SK-N-MC (cell line): Measurements from ENCODE around the gene MUSK.
"Not testable (repeated sequence)": the region's sequence is repeated elsewhere in the genome, so short reads cannot be mapped to it uniquely, and the experiment has no call there.

Source experiments
- DNase-seq: peaks from one replicate; pipeline ENCODE4 v3.0.0-alpha.2; 2011; ENCODE audit warnings: low read depth, low spot score
- H3K27ac ChIP-seq: fragments of 200-600 bp; sonication (generic); 2 replicates; pipeline ENCODE4 v1.5.1; 2016; ENCODE audit warnings: mixed run types
- H3K36me3 ChIP-seq: fragments of 200-600 bp; sonication (generic); 2 replicates; pipeline ENCODE4 v1.6.1; 2017; ENCODE audit warnings: antibody characterized with exemption, low read length, mixed read lengths; ENCODE audit not compliant: insufficient read depth
- H3K4me3 ChIP-seq: fragments of 200-600 bp; sonication (generic); 2 replicates; pipeline ENCODE4 v1.5.1; 2016
- H3K9ac ChIP-seq: fragments of 200-600 bp; sonication (generic); 2 replicates; pipeline ENCODE4 v1.8.0; 2017; ENCODE audit warnings: mixed run types, mixed read lengths; ENCODE audit not compliant: insufficient read length
- H3K9me3 ChIP-seq: fragments of 200-600 bp; sonication (generic); 2 replicates; pipeline ENCODE4 v1.6.1; 2017; ENCODE audit warnings: low read depth, mild to moderate bottlenecking, antibody characterized with exemption, low read length, moderate library complexity, mixed read lengths
- EZH2 ChIP-seq: fragments of 200-600 bp; sonication (generic); IDR thresholded peaks from one replicate; pipeline ENCODE4 v1.6.1; 2017; ENCODE audit warnings: antibody characterized with exemption
- FOXP2 ChIP-seq: optimal IDR thresholded peaks from 2 replicates; pipeline ENCODE3; 2011; ENCODE audit warnings: mild to moderate bottlenecking, moderate library complexity; ENCODE audit not compliant: insufficient read depth; ENCODE audit errors: extremely low read length, control extremely low read depth
- POLR2AphosphoS5 ChIP-seq: IDR thresholded peaks from 2 replicates; pipeline ENCODE4 v1.6.1; 2012; ENCODE audit warnings: mild to moderate bottlenecking, low read depth, low read length, borderline replicate concordance

Gene MUSK

GRCh38 chr9:110807956-110808598 lies 139.5 kb downstream of the MUSK start:
- TF ChIP-seq EZH2 (no peak), POLR2AphosphoS5 (no peak), FOXP2 (no peak)
- Histone ChIP-seq H3K9ac (no peak overlapping the region), H3K9me3 (no peaks in the 10 kb centered on the region), H3K4me3 (no peak overlapping the region), H3K36me3 (no peaks in the 10 kb centered on the region), H3K27ac (no peak overlapping the region)
- no peak for DNase-seq

- Histone ChIP-seq H3K27ac (no peak overlapping the region), H3K9ac (no peak overlapping the region)
Observed at GRCh38 chr9:110808599-110808980, 140.0 kb downstream of the MUSK start.

GRCh38 chr9:110809038-110809595 lies 140.5 kb downstream of the MUSK start:
- no peak for DNase-seq
- no peak overlapping the region for H3K4me3 ChIP-seq
- no peak overlapping the region for H3K9ac ChIP-seq
- H3K27ac ChIP-seq: no peak overlapping the region
- TF ChIP-seq POLR2AphosphoS5 (no peak), EZH2 (no peak), FOXP2 (no peak)
- H3K36me3 ChIP-seq: no peaks in the 10 kb centered on the region
- peaks cover 2% of the 10 kb centered on the region; the same call in 1 of the 2 replicates for H3K9me3 ChIP-seq

More at GRCh38 chr9:110808599-110808980, 140.0 kb downstream of the MUSK start:
- no peaks in the 10 kb centered on the region for H3K36me3 ChIP-seq
- no peak for DNase-seq
- H3K4me3 ChIP-seq: no peak overlapping the region
- no peaks in the 10 kb centered on the region for H3K9me3 ChIP-seq
- TF ChIP-seq POLR2AphosphoS5: no peak
- no peak for TF ChIP-seq EZH2
- TF ChIP-seq FOXP2: no peak

DNA sequence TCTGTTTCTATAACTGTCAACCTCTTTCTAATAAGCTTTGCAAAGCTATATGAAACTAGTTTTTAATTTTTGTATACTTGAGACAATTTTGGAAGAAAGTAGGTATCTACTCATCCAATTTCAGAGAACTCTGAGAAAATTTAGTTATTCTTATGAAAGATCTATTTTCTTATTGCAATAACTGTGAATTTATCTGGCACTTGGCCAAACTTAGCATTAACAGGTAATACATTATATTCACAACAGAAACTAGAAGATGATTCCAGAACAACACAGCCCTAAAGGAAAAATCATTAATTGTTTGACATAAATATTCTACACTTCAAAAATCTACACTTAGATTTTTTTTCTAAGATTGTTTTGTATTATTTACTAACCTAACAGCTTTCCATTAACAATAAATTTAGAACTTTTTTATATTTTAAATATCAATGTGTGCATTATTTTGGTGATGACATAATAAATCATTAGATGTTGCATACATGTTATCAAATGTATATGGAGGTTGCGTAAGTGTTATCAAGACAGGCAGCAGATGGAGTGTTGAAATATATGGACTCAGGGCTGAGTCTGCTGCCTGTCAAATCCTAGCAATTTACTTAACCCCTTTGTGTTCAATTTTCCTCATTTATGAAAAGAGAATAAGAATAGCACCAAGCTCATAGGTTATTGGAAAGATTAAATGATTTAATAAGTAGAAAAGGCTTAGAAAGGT lies 141.8 kb downstream of the MUSK start:
- no peaks in the 10 kb centered on the region for H3K36me3 ChIP-seq
- peak overlapping the region; percentile 77; the same call in 1 of the 2 replicates for H3K27ac ChIP-seq
- TF ChIP-seq POLR2AphosphoS5 (no peak), EZH2 (no peak), FOXP2 (no peak)
- H3K4me3 ChIP-seq: peak overlapping the region; percentile 45
- H3K9me3 ChIP-seq: peaks cover 6% of the 10 kb centered on the region; the same call in 1 of the 2 replicates
- no peak overlapping the region for H3K9ac ChIP-seq
- no peak for DNase-seq

GRCh38 chr9:110812886-110813285 lies 144.3 kb downstream of the MUSK start:
- no peak for DNase-seq
- H3K27ac ChIP-seq: no peak overlapping the region
- H3K36me3 ChIP-seq: no peaks in the 10 kb centered on the region
- no peak for TF ChIP-seq FOXP2
- TF ChIP-seq POLR2AphosphoS5: no peak
- no peak for TF ChIP-seq EZH2
- peaks cover 6% of the 10 kb centered on the region; the same call in 1 of the 2 replicates for H3K9me3 ChIP-seq
- no peak overlapping the region for H3K9ac ChIP-seq
- H3K4me3 ChIP-seq: no peak overlapping the region

DNA sequence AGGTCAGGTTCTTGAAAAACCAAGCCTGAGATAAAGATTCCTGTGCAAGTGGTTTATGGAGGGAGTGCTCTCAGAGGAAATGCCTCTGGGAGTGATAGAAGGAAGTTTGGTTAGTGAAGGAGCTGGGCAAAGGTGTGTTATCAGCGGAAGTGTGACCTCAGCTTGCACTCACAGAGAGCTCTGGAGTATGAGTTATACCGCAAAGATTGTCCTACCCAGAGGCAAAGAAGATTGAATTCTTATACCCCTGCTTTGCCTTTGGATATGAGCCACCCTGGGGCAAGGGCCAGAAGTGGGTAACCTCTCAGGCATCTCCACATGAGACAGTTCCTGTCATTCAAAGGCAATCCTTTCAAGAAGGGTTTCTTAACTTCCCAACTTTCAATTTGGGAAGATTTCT lies 145.6 kb downstream of the MUSK start:
- H3K4me3 ChIP-seq: no peak overlapping the region
- DNase-seq: no peak
- no peak for TF ChIP-seq EZH2
- TF ChIP-seq FOXP2: no peak
- H3K9me3 ChIP-seq: peaks cover 6% of the 10 kb centered on the region; the same call in 1 of the 2 replicates
- H3K36me3 ChIP-seq: no peaks in the 10 kb centered on the region
- H3K27ac ChIP-seq: no peak overlapping the region
- no peak overlapping the region for H3K9ac ChIP-seq

DNA sequence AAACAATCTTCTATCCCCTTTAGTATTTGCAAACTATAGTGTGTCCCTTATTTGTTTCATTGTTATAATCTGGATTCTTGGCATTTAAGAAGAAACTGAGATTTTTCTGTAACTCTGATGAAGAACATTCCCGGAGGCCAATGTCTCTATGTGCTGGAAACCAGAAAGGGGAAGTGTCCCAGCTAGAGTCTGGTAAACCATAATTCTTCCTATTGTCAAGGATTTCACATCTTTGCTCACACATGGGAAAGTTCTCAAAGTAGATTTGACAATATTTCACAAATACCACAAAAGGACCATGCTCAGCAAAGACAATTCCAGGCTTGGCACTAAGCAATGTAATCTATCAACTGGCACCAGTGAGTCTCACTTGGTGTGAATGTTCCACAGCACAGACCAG lies 146.8 kb downstream of the MUSK start:
- no peaks in the 10 kb centered on the region for H3K36me3 ChIP-seq
- H3K27ac ChIP-seq: no peak overlapping the region; the same call in 1 of the 2 replicates
- H3K9me3 ChIP-seq: peaks cover 6% of the 10 kb centered on the region; the same call in 1 of the 2 replicates
- no peak for DNase-seq
- no peak overlapping the region for H3K4me3 ChIP-seq
- TF ChIP-seq EZH2 (no peak), FOXP2 (no peak), POLR2AphosphoS5 (no peak)
- no peak overlapping the region for H3K9ac ChIP-seq

GRCh38 chr9:110820381-110820780 lies 151.8 kb downstream of the MUSK start:
- no peak for DNase-seq
- TF ChIP-seq POLR2AphosphoS5 (no peak), EZH2 (no peak), FOXP2 (no peak)
- Histone ChIP-seq H3K9me3 (no peaks in the 10 kb centered on the region), H3K27ac (peak overlapping the region; percentile 62; the same call in 1 of the 2 replicates), H3K9ac (no peak overlapping the region), H3K36me3 (no peaks in the 10 kb centered on the region), H3K4me3 (no peak overlapping the region)

DNA sequence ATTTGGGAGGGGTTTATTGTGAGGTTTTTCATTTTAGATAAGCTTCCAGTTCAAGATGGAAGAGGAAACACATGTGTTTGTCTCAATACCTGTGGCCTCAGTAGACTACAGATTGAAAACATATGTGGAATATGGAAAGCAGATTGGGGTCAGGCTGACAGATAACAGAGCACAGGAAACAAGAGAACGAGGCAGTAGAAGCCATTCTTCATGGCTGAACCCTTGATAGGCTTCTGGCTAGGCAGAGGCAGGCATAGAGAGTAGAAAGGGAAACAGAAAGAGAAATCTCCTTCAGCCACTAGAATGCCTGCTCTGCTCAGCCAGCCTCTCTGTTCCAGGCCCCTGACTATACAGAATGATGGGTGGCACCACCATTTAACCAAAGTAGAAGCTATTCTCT lies 152.5 kb downstream of the MUSK start:
- no peak for TF ChIP-seq FOXP2
- no peak for TF ChIP-seq EZH2
- TF ChIP-seq POLR2AphosphoS5: no peak
- no peak for DNase-seq
- H3K4me3 ChIP-seq: peak overlapping the region; percentile 14; the same call in 1 of the 2 replicates
- no peaks in the 10 kb centered on the region for H3K9me3 ChIP-seq
- no peaks in the 10 kb centered on the region for H3K36me3 ChIP-seq
- H3K9ac ChIP-seq: no peak overlapping the region
- peak overlapping the region; percentile 62; the same call in 1 of the 2 replicates for H3K27ac ChIP-seq

GRCh38 chr9:110825129-110825528 lies 156.5 kb downstream of the MUSK start:
- H3K9ac ChIP-seq, H3K27ac ChIP-seq, H3K9me3 ChIP-seq, H3K36me3 ChIP-seq, DNase-seq, H3K4me3 ChIP-seq: not testable (repeated sequence)
